Right ventricle myocardium inferior (tissue), 1 donor: ENCODE measurements around the gene PAPLN. TPM values are rescaled to one million over a fixed set of nuclear protein-coding genes. Genes with fewer than 3 reads are reported as not detected.

Experiments
- ATAC-seq: fragments of 200-7000 bp; cut with Tn5 transposase; one replicate; pipeline ENCODE4 v1.9.1; 2020; ENCODE audit warnings: mild to moderate bottlenecking, moderate library complexity
- DNase-seq: peaks from one replicate; pipeline ENCODE4 v3.0.0; 2021; ENCODE audit errors: missing footprints
- intact Hi-C: fragments of 100-400 bp; cut with DNase I; formaldehyde crosslinking; loops from one replicate; pipeline ENCODE4 v1.11.0; 2022
- total RNA-seq: library from RNA; stranded (reverse); fragmentation: NEBNext Ultra II Directional; extraction: Animal tissue kit (Norgen Biotek cat#: 25700); gene quantifications from one replicate; pipeline ENCODE4 v1.2.1, GENCODE V29; 2021
- donor health status: DM: no; HTN: yes; CAD: no; lungs with severe emphysema.

The PAPLN gene
- total RNA-seq, 1 donor from 2014 or later, result 2.5 TPM

DNA sequence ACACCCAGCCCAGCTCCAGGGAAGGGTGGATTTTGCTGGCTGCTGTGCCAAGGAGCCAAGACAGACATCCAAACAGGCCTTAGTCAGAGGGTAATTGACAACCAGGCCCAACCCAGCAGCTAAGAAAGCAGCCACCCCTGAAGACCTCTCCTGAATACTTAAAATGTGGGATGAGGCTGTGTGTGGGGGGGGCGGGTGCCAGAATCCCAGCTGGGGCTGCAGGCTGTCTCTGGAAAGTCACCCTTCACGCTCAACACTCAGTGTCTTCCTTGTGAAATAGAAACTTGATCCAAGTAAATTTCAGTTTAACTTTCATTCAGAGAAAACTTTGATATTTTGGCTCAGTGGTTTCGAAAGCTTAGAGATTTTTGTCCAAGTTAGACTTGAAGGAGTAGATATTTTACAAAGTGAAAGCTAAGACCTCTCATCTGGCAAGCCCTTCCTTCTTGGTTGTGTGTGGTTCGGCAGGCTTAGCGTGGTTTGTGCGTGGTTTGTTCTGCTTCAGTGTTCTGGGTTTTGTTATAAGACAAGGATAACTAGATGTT is 5.1 kb downstream of the PAPLN start:
- ATAC-seq (no peak), DNase-seq (no peak)
- intact Hi-C loops, result no loop called here

DNA sequence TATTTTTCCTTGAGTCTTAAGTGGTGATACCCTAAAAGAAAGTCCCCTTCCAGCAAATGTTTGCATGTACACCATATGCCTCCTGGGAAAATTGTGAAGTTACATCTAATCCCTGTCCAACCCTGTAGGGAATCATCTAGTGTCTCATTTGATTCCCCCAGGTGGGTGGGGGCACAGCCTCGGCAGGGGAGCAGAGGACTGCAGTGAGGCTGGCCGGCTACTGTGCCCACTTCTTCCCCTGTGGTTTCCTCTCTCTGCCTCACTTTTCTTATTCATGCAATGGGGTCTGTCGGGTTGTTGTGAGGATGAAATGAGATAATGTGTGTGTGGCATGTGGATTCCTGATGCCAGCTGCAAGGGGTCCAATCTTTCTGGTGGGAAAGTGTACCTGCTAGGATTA is 6.0 kb downstream of the PAPLN start:
- ATAC-seq (no peak), DNase-seq (no peak)
- intact Hi-C loops, result no loop called here

DNA sequence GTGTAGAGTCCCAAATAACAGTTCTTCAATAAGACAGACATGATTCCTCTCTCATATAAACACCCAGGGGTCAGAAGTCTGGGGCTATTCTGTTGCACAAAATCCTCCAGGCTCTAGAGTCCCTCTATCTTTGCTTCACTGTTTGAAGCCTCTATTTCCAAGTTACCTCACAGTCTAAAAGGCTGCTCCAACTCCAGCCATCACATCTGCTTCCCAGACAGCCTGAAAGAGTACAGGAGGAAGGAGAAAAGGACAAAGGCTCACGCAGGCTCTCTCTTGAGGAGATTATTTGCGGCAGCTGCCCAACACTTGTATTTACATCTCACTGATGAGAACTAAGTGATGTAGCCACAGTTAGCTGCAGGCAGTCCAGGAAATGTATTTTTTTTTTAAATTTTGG is 6.4 kb downstream of the PAPLN start:
- ATAC-seq (no peak), DNase-seq (no peak)
- intact Hi-C loops, result no loop called here

DNA sequence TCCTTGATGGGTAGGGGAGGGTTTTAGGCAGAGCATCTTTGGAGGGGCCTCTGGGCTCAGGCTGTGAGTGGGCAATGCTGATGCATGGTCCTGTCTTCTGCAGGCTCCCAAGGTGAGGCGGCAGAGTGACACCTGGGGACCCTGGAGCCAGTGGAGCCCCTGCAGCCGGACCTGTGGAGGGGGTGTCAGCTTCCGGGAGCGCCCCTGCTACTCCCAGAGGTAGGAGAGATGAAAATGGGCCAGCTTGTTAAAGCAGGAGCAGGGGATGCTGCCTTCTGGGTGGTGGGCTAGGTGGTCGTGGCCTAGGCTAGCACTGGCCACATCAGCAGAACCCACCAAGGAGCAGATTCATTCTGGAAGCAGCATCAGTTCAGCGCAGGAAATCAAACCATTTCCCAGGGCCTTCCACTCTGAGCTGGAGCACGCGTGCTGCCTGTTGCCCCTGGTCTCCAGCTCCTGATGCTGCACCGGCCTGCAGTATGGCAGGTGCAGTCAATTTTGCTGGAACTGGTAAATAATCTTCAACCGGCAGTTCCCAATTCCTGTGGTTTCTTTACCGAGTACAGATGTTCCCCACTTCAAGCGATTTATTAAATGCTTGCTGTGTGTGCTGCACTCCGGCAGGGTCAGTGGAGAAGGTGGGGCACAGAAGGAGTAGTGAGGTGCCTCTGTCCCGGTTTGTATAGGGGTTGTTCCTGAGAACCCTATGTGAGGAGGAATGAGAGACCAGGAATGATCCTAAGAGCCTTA is 7.4 kb downstream of the PAPLN start:
- DNase-seq, result no peak
- intact Hi-C loops, result no loop called here
- no peak for ATAC-seq

DNA sequence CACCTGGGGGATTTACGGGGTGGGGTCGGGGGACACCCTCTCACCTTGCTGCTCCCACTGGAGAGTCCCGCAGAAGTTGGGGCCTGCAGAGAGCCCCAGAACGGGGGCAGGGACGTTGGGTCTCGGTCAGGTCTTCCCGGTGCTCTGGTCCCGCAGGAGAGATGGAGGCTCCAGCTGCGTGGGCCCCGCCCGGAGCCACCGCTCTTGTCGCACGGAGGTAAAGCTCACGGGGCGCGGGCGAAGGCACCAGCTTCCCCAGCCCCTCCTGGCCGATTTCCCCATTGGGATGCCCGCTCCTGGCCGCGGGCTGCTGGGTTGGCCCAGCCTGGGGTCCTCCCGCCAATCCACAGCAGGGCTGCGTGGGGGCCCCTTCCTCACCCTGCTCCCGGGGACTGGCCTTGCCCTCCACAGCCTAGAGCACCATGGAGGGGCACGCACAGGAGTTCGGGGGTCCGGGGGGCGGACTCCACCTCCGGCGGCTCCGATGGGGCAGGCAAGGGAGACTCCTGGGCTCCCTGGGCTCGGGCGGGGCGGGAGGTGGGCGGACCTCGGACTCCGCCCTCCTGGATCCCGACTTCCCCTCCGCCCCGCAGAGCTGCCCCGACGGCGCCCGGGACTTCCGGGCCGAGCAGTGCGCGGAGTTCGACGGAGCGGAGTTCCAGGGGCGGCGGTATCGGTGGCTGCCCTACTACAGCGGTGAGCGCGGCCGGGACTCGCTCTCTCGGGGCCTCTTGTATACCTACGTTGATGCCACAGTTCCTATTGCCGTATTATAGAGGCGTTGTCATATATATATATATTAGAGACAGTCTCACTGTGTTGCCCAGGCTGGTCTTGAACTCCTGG is 8.4 kb downstream of the PAPLN start:
- DNase-seq (peak; percentile 89), ATAC-seq (peak; percentile 90)
- intact Hi-C loops, result no loop called here

DNA sequence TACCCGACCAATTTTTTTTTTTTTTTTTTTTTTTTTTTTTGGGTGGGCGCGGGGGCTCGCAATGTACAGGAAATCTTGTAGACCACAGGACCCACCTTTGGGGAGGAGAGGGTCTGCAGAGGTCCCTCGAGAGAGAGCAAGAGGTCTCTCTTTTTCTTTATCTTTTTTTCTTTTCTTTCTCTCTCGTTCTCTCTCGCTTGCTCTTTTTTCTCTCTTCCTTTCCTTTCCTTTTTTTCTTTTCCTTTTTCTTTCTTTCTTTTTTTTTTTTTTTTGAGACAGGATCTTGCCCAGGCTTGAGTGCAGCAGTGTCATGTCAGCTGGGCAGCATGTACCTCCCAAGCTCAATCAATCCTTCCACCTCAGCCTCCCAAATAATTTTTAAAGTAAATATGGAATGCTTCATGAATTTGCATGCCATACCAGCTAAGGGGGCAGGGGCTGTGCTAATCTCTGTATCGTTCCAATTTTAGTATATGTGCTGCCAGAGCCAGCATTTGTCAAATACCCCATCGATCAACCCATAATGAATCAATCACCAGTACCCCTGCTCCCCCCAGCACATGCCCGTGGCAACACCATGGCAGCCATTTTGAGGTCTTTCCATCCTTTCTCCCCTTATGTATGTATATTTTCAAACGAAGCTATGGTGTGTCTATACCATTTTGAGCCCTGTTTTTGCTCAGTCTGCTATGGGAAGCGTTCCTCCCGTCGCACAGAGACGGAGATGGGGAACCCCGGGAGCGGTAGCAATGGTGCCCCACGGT is 9.3 kb downstream of the PAPLN start:
- ATAC-seq, result no peak
- intact Hi-C loops, result no loop called here
- no peak for DNase-seq

DNA sequence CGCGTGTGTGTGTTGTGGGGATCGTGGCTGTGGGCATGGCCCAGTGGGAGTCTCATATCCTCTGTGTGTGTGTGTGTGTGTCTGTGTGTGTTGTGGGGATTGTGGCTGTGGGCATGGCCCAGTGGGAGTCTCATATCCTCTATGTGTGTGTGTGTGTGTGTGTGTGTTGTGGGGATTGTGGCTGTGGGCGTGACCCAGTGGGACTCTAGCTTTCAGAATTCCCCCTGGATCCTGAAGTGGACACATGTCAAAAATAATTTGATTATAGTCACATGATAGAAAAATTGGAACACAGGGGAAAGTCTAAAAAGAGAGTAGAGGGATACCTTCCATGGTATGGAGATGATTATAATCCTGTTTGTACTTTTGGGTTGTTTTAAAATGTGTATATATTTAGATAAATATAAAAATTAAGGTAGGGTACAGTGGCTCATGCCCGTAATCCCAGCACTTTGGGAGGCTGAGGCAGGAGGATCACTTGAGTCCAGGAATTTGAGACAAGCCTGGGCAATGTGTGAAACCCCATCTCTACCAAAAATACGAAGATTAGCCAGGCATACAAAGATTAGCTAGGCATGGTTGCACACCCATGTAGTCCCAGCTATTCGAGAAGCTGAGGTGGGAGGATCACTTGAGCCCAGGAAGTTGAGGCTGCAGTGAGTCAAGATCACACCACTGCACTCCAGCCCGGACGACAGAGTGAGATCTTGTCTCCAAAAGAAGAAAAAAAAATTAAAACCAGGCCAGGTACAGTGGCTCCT is 11.0 kb downstream of the PAPLN start:
- DNase-seq (no peak), ATAC-seq (no peak)
- intact Hi-C loops, result no loop called here

DNA sequence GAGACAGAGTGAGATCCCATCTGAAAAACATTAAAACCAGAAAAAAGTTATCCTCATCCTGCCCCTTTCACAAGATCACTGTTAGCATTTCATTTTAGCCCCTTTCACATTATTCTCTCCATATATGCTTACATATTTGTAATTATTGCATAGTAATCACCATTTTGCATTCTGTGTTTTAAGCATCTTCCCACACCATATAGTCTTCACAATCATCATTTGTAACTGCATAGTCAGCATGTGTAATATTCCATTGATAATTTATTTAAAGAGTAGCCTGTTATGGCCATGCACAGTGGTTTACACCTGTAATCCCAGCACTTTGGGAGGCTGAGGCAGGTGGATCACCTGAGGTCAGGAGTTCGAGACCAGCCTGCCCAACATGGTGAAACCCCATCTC is 11.8 kb downstream of the PAPLN start:
- DNase-seq (no peak), ATAC-seq (no peak)
- intact Hi-C loops, result no loop called here

DNA sequence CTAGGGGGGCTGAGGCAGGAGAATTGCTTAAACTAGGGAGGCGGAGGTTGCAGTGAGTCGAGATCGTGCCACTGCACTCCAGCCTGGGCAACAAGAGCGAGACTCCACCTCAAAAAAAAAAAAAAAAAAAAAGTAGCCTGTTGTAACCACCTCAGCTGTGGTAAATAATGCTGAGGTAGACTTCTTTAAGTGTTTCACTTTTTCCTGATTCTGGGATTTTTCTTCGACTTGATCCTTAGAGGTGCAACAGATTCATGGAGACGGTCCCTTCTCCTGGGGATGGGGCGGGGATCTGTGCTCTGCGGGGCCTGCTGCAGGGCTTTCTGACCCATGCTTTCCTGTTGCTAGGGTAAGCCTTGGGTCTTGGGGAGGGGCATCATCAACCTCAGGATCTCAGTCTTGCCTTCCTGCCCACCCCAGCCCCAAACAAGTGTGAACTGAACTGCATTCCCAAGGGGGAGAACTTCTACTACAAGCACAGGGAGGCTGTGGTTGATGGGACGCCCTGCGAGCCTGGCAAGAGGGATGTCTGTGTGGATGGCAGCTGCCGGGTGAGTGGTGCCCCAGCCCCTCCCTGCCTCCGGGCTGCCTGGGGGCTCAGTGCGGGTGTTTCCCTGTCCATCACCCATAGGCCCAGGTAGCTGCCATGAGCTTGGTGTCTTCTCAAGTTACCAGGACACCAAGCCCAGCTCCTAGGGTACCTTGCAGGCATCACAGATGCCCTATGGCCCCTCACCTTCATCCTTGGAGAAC is 12.4 kb downstream of the PAPLN start:
- intact Hi-C loops, result no loop called here
- ATAC-seq, result no peak
- DNase-seq, result no peak

DNA sequence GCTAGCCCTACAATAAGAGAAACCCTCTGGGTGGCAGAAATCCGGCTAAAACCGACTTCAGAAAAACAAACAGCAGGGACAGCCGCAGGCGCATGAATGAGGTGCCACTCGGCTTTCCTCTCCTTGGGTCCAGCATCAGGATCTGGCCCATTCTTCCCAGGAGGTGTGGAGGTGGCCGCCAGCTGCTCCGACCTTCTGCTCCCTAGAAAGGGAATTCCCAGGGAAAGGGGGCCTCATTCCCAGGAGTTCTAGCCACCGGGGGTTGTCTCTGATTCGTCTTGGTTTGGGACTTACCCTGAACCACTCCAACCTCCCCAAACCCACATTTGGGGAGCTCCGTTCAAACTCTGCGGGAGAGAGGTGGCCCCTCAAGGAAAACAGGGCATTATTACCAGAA is 13.0 kb downstream of the PAPLN start:
- DNase-seq (no peak), ATAC-seq (no peak)
- intact Hi-C loops, result no loop called here

DNA sequence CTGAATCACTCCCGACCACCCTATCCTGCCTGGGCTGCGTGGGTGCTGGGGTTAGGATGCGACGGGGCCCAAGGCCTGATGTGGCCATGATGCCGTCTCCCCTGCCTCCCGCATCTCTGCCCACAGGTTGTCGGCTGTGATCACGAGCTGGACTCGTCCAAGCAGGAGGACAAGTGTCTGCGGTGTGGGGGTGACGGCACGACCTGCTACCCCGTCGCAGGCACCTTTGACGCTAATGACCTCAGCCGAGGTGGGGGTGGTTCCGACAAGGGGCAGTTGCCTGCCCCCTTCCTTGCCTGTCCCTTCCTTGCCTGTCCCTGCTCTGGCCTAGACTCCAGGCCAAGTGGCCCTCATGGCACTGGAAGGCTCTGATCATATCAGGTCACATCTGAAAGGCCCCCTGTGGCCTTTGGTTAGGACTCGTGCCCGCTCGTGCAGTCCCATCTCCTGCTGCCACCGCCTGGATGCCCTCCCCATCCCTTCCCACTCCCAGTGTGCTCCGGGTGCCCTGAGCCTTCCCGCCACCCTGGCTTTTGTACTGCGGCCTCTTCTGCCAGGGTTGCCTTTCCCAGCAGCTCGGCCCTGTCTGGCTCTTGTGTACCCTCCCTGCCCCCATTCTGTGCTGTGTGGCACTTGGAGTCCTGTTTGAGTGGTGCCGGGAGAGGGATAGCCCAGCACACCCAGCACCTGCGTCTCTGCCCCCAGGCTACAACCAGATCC is 13.6 kb downstream of the PAPLN start:
- ATAC-seq (no peak), DNase-seq (no peak)
- intact Hi-C loops, result no loop called here

DNA sequence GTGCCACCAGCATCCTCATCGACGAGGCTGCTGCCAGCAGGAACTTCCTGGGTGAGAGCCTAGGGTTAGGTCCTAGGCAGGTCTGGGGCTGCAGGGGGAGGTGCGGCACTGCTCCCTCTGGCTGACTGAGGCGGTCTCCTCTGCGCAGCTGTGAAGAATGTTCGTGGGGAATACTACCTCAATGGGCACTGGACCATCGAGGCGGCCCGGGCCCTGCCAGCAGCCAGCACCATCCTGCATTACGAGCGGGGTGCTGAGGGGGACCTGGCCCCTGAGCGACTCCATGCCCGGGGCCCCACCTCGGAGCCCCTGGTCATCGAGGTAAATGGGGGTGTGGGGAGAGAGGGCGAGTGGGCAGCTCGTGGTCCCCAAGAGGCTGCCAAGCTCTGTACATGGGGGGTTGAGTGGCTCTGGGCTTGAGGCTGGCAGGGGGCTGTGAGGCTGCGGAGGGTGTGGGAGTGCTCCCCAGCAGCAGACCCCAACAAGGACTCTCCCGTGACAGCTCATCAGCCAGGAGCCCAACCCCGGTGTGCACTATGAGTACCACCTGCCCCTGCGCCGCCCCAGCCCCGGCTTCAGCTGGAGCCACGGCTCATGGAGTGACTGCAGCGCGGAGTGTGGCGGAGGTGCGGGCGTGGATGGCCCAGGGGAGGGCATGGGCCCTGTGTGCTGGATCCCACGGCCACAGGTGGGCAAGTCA is 14.4 kb downstream of the PAPLN start:
- no peak for DNase-seq
- ATAC-seq, result no peak
- intact Hi-C loops, result no loop called here

DNA sequence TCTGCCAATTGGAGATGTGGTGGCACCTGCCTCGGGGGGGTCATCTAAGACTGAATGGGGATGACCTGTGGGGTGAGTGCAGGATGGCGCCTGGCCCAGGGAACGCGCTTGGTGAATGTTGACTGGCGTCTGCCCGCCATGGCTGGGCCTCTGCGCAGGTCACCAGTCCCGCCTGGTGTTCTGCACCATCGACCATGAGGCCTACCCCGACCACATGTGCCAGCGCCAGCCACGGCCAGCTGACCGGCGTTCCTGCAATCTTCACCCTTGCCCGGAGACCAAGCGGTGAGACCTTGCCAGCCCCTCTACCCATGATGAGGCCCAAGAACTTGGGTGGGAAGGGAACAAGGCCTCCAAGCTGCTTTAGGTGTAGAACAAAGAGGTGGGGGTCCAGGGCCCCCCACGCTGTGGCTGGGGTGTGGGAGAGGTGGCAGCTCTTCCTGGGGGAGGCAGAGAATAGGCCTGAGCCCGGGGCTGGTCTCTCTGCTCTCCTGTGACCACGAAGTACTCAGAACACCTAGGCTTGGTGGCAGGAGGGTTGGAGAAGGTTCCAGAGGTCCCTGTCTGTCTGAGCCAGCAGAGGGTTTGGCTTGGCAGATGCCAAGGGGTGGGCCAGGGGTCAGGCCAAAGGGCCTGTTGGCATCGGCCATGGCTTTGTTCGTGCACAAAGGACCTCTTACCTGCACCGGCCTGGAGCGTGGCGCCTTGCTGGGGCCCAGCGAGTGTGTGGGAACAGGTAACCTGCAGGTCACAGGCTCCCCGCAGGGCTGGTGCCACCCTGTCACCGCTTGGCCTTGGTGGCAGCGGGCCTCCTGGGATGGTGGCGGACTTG is 15.4 kb downstream of the PAPLN start:
- intact Hi-C loops, result no loop called here
- no peak for DNase-seq
- ATAC-seq, result no peak

DNA sequence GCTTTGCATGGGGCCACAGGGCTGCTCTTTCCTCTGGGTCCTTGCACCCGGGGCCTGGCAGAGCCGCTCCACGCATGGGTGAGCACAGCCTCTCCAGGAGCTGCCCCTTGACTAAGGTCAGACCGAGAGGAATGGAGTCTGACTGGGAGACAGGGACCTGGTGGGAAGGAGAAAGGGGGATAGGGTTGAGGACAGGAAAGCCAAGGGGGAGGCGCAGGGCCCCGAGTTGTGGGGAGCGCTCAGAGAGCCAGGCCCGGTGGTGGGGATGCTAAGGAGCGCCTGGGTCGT is 16.0 kb downstream of the PAPLN start:
- intact Hi-C loops, result no loop called here
- ATAC-seq, result no peak
- no peak for DNase-seq

DNA sequence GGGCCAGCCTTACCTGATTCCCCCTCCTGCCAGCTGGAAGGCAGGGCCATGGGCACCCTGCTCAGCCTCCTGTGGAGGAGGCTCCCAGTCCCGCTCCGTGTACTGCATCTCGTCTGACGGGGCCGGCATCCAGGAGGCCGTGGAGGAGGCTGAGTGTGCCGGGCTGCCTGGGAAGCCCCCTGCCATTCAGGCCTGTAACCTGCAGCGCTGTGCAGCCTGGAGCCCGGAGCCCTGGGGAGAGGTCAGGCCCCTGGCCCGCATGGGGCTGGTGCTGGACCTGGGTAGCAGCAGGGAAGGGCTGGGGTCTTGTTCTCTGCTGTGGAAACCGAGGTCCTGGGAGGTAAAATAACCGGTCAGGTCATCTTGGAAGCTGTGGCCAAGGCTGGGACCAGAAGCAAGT is 16.4 kb downstream of the PAPLN start:
- DNase-seq, result no peak
- intact Hi-C loops, result no loop called here
- ATAC-seq, result no peak

DNA sequence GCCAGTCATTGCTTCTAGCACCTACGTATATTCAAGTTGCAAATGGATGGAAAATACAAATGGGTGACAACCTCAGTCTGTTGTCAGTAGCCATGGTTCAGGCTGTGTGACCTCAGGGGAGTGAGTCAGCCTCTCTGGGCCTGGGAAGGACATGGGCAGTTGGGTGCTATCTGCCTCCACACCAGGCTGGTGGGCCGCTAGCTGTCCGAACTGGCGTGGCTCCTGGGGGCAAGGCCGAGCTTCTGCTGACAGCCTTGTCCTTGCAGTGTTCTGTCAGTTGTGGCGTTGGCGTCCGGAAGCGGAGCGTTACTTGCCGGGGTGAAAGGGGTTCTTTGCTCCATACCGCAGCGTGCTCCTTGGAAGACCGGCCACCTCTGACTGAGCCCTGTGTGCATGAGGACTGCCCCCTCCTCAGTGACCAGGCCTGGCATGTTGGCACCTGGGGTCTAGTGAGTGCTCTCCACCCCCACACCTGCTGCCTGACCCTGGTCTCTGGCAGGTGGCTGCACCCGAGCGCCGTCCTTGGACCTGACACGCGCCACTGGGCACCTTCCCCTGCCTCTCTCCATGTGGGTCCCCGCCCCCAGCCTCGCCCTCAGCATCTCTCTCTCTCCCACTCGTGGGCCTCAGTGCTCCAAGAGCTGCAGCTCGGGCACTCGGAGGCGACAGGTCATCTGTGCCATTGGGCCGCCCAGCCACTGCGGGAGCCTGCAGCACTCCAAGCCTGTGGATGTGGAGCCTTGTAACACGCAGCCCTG is 17.1 kb downstream of the PAPLN start:
- ATAC-seq, result no peak
- DNase-seq, result no peak
- intact Hi-C loops, result no loop called here
